A549 (cell line): ENCODE measurements around the gene CNP. TPM values are rescaled to one million over a fixed set of nuclear protein-coding genes. Genes with fewer than 3 reads are reported as not detected.

ENCODE experiments used
- ATAC-seq, 2 experiments: fragments of 200-7000 bp in 1 of 2; fragments of >200 bp in 1 of 2; cut with Nextera tagmentation in 1 of 2; cut with Tn5 transposase in 1 of 2; 3 replicates each; pipeline versions ENCODE4 v1.8.0 to v1.9.1; 2018 to 2020; ENCODE audit warnings: mild to moderate bottlenecking in 1 of 2, moderate library complexity in 1 of 2
- CTCF ChIA-PET: fragments of 300-600 bp; sonication (Branson Sonifier 250); formaldehyde crosslinking; extraction: SDS; loops from one replicate; lab custom pipeline; 2021; ENCODE audit warnings: antibody characterized with exemption, inconsistent platforms; lab: Yijun Ruan, JAX
- POLR2A ChIA-PET: fragments of 350-600 bp; formaldehyde crosslinking; extraction: SDS; loops from one replicate; lab custom pipeline; 2021; ENCODE audit warnings: antibody characterized with exemption, inconsistent platforms; lab: Yijun Ruan, JAX
- DNase-seq, 2 experiments: peaks; one replicate each; pipeline versions ENCODE4 v3.0.0 to v3.0.0-alpha.2; 2011 to 2016; ENCODE audit warnings: low read depth in 1 of 2, low spot score in 1 of 2
- FAIRE-seq: peaks from 2 replicates; lab custom pipeline; 2011; peaks lifted over from hg19 to GRCh38; lab: Jason Lieb, UNC
- H3K27ac ChIP-seq, 2 experiments: fragments of >200 bp; sonication (Bioruptor Twin); formaldehyde crosslinking; 3 replicates each; pipeline ENCODE4 v1.5.1; 2016 to 2017
- H3K4me1 ChIP-seq: fragments of >200 bp; sonication (Bioruptor Twin); formaldehyde crosslinking; 3 replicates; pipeline ENCODE4 v1.6.1; 2016
- H3K4me2 ChIP-seq: fragments of >200 bp; sonication (Bioruptor Twin); formaldehyde crosslinking; 3 replicates; pipeline ENCODE4 v1.6.1; 2016
- H3K4me3 ChIP-seq: fragments of >200 bp; sonication (Bioruptor Twin); formaldehyde crosslinking; 3 replicates; pipeline ENCODE4 v1.5.1; 2016
- H3K9me3 ChIP-seq: fragments of >200 bp; sonication (Bioruptor Twin); formaldehyde crosslinking; 3 replicates; pipeline ENCODE4 v1.6.1; 2016
- BCL3 ChIP-seq: fragments of >200 bp; sonication (Bioruptor Twin); formaldehyde crosslinking; IDR thresholded peaks from 3 replicates; pipeline ENCODE4 v1.6.1; 2016
- CBX8 ChIP-seq: fragments of 200-600 bp; sonication (generic); IDR thresholded peaks from 2 replicates; pipeline ENCODE4 v1.6.1; 2016
- CHD4 ChIP-seq: fragments of 200-600 bp; sonication (generic); IDR thresholded peaks from 2 replicates; pipeline ENCODE4 v1.6.1; 2016; ENCODE audit warnings: antibody characterized with exemption, mild to moderate bottlenecking, borderline replicate concordance
- E2F6 ChIP-seq: IDR thresholded peaks from 2 replicates; pipeline ENCODE4 v1.6.1; 2012; ENCODE audit warnings: low read depth, borderline replicate concordance
- ELK1 ChIP-seq: fragments of 150-350 bp; IDR thresholded peaks from 2 replicates; pipeline ENCODE4 v1.6.1; 2014; ENCODE audit warnings: low read depth, mild to moderate bottlenecking, low read length
- EP300 ChIP-seq, 2 experiments: fragments of >200 bp; sonication (Bioruptor Twin); formaldehyde crosslinking; IDR thresholded peaks; 2 replicates in 1 of 2; 3 replicates in 1 of 2; pipeline ENCODE4 v1.6.1; 2016 to 2017
- ESRRA ChIP-seq: fragments of 150-350 bp; IDR thresholded peaks from 2 replicates; pipeline ENCODE4 v1.6.1; 2014; ENCODE audit warnings: mild to moderate bottlenecking, low read length, borderline replicate concordance
- HES2 ChIP-seq: fragments of >200 bp; sonication (Bioruptor Twin); formaldehyde crosslinking; IDR thresholded peaks from 2 replicates; pipeline ENCODE4 v1.6.1; 2016
- HEYL ChIP-seq: fragments of 250-450 bp; sonication (Bioruptor Pico); IDR thresholded peaks from 2 replicates; pipeline ENCODE4 v1.8.0; 2021; ENCODE audit warnings: mild to moderate bottlenecking, moderate library complexity
- HMGXB4 ChIP-seq: fragments of 250-450 bp; sonication (Bioruptor Pico); IDR thresholded peaks from 2 replicates; pipeline ENCODE4 v1.5.0; 2021; ENCODE audit warnings: mild to moderate bottlenecking, moderate library complexity, borderline replicate concordance
- HOXA7 ChIP-seq: fragments of 250-450 bp; sonication (Bioruptor Pico); IDR thresholded peaks from 2 replicates; pipeline ENCODE4 v1.5.0; 2020; ENCODE audit warnings: mild to moderate bottlenecking, moderate library complexity
- KDM1A ChIP-seq: fragments of 200-600 bp; sonication (generic); IDR thresholded peaks from 2 replicates; pipeline ENCODE4 v1.6.1; 2016; ENCODE audit warnings: low read depth, mild to moderate bottlenecking
- KDM5A ChIP-seq: fragments of 200-600 bp; sonication (generic); IDR thresholded peaks from 2 replicates; pipeline ENCODE4 v1.6.1; 2016; ENCODE audit warnings: antibody characterized with exemption, mild to moderate bottlenecking
- NPAS2 ChIP-seq: fragments of 250-450 bp; sonication (Bioruptor Pico); IDR thresholded peaks from 2 replicates; pipeline ENCODE4 v1.8.0; 2022; ENCODE audit warnings: mild to moderate bottlenecking, moderate library complexity, borderline replicate concordance
- POLR2A ChIP-seq: IDR thresholded peaks from 2 replicates; pipeline ENCODE4 v1.6.1; 2012; ENCODE audit warnings: mild to moderate bottlenecking, low read length
- POLR2AphosphoS2 ChIP-seq: conservative IDR thresholded peaks from 2 replicates; pipeline ENCODE4 v1.6.1; 2012; ENCODE audit warnings: low read length, improper control_type of control experiment, inconsistent platforms
- RAD21 ChIP-seq, 2 experiments: fragments of >200 bp in 1 of 2; sonication (Bioruptor Twin) in 1 of 2; formaldehyde crosslinking in 1 of 2; IDR thresholded peaks in 1 of 2; conservative IDR thresholded peaks in 1 of 2; 2 replicates in 1 of 2; 3 replicates in 1 of 2; pipeline ENCODE4 v1.6.1; 2012 to 2018; ENCODE audit warnings: inconsistent platforms in 1 of 2
- USF2 ChIP-seq: fragments of 450-650 bp; IDR thresholded peaks from 2 replicates; pipeline ENCODE4 v1.6.1; 2014; ENCODE audit warnings: antibody characterized with exemption
- WGBS: methylation state at CpG from one replicate; pipeline ENCODE4 v1.1.6; 2017; ENCODE audit errors: missing lambda C conversion rate; 5-methylcytosine and 5-hydroxymethylcytosine counted together
- polyA plus RNA-seq, 4 experiments: library from polyadenylated mRNA; depleted of rRNA in 3 of 4; stranded (reverse); fragments of >200 nt; fragmentation: RNase III in 1 of 4; extraction: RNeasy Plus Mini Kit Qiagen cat#74134 plus additional on column Dnase treatment in 1 of 4; gene quantifications; 2 replicates in 3 of 4; 3 replicates in 1 of 4; pipeline ENCODE4 v1.2.3, GENCODE V29; 2011 to 2017

CNP gene
- polyA plus RNA-seq, 2 of the 4 experiments (the other 2 are of a cell fraction), result 38.6 to 113 TPM

- CTCF ChIA-PET, result interaction anchor here (0.9 to 29.5 kb wide), 6 partner anchors 8 to 350 kb away, joined by 3 to 378 read pairs (median 10); partner anchors contain the start of genes CNP, DNAJC7 and NKIRAS2
- Histone ChIP-seq H3K4me3 (no peak overlapping the region), H3K9me3 (no peaks in the 10 kb centered on the region), H3K4me2 (no peak overlapping the region), H3K4me1 (peaks cover 13% of the 10 kb centered on the region; the same call in 1 of the 3 replicates), H3K27ac (no peak overlapping the region)
- no peak for FAIRE-seq
- no peak for TF ChIP-seq CBX8
- no peak for TF ChIP-seq CHD4
- TF ChIP-seq HEYL (CRISPR knock-in tag), result no peak
- no peak for TF ChIP-seq HES2
- WGBS, result 88% methylated on average over 18 of the region's 18 CpGs
- POLR2A ChIA-PET, result interaction anchor here (0.7 to 0.9 kb wide), 3 partner anchors 31 to 48 kb away, joined by 3 to 6 read pairs (median 3); partner anchors contain the start of gene NKIRAS2
- DNase-seq, result no peak
- ATAC-seq, result no peak
These were observed 5.3 kb downstream of the CNP start for GRCh38 chr17:41971721-41972523.

GRCh38 chr17:41972571-41973407 lies 6.2 kb downstream of the CNP start:
- ChIA-PET POLR2A (interaction anchor here (0.9 to 1.1 kb wide), 3 partner anchors 39 to 47 kb away, joined by 3 to 4 read pairs (median 3); partner anchors contain the start of gene NKIRAS2), CTCF (interaction anchor here (0.6 to 29.5 kb wide), 12 partner anchors 8 to 433 kb away, joined by 3 to 378 read pairs (median 4); partner anchors contain the start of genes CNP, DNAJC7, KCNH4 and NKIRAS2)
- Histone ChIP-seq H3K9me3 (no peaks in the 10 kb centered on the region), H3K4me1 (peaks cover 9% of the 10 kb centered on the region; the same call in 1 of the 3 replicates), H3K4me2 (no peak overlapping the region), H3K27ac (no peak overlapping the region), H3K4me3 (no peak overlapping the region)
- DNase-seq (no peak), FAIRE-seq (no peak), ATAC-seq (peak; percentile 3 to 9; a peak in 3 of 6 replicates)
- 78% methylated on average over 22 of the region's 22 CpGs for WGBS
- TF ChIP-seq RAD21 (conservative IDR thresholded peaks at IDR 0.05 in 1 of 2, IDR thresholded peaks at IDR 0.05 in 1 of 2) (no peak), USF2 (no peak), ESRRA (no peak), POLR2AphosphoS2 (no peak), EP300 (IDR thresholded peaks at IDR 0.05) (no peak), E2F6 (no peak), BCL3 (no peak), HMGXB4 (no peak), HOXA7 (CRISPR knock-in tag) (no peak), NPAS2 (CRISPR knock-in tag) (no peak), POLR2A (no peak), KDM5A (no peak), KDM1A (no peak), ELK1 (no peak)
